Keratinocyte (primary cell): ENCODE results near the gene SLX4IP.

Source experiments
- EZH2 ChIP-seq: IDR thresholded peaks from one replicate; pipeline ENCODE4 v1.6.1; 2012; ENCODE audit warnings: inconsistent platforms, mild to moderate bottlenecking, low read length, moderate library complexity
- TF ChIP-seq, protein P1 (sequence below), 3 experiments: IDR thresholded peaks in 1 of 3; conservative IDR thresholded peaks in 1 of 3; optimal IDR thresholded peaks in 1 of 3; 2 replicates in 2 of 3; 3 replicates in 1 of 3; pipeline versions ENCODE3 to v1.5.1; 2011; ENCODE audit warnings: low read length in 3 of 3, mild to moderate bottlenecking in 3 of 3, moderate library complexity in 2 of 3, control low read depth in 1 of 3, inconsistent platforms in 1 of 3; ENCODE audit not compliant: insufficient read depth in 2 of 3; ENCODE audit errors: extremely low read depth in 1 of 3

DNA sequence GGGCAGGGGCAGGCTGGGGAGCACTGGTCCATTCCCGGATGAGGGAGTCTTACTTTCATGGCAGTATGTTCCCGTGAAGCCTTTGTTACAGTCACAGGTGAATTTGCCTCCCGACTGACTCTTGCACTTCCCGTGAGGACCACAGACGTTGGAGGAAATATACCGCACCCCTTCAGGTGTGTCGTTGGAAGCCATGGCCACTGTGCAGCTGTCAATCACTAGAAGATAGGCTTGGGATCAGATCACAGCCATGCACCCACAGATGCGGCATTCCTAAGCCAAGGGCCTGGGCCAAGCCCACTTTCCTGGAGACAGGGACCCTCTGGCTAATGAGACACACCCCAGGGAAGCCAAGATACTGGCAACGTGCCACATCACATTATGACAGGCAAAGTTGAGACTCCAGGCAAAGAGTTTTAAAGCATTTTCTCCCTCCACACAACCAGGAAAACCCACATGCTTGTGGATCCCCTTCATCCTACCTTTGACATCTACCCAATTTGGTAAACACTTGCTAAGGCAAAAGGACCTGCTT is 211.8 kb downstream of the SLX4IP start:
- TF ChIP-seq, protein P1, sequence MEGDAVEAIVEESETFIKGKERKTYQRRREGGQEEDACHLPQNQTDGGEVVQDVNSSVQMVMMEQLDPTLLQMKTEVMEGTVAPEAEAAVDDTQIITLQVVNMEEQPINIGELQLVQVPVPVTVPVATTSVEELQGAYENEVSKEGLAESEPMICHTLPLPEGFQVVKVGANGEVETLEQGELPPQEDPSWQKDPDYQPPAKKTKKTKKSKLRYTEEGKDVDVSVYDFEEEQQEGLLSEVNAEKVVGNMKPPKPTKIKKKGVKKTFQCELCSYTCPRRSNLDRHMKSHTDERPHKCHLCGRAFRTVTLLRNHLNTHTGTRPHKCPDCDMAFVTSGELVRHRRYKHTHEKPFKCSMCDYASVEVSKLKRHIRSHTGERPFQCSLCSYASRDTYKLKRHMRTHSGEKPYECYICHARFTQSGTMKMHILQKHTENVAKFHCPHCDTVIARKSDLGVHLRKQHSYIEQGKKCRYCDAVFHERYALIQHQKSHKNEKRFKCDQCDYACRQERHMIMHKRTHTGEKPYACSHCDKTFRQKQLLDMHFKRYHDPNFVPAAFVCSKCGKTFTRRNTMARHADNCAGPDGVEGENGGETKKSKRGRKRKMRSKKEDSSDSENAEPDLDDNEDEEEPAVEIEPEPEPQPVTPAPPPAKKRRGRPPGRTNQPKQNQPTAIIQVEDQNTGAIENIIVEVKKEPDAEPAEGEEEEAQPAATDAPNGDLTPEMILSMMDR (optimal IDR thresholded peaks at IDR 0.05 in 1 of 3, IDR thresholded peaks at IDR 0.05 in 1 of 3, conservative IDR thresholded peaks at IDR 0.05 in 1 of 3; ENCODE audit: extremely low read depth in 1 of 3, insufficient read depth in 2 of 3, low read length in 3 of 3) = no peak
- TF ChIP-seq EZH2 = no peak
